Stimulated activated CD4-positive, alpha-beta T cell treated with anti-CD3 and anti-CD28 coated beads, Interleukin-12 subunit alpha, Interleukin-12 subunit beta, amount 100 ng/mL, for 24 hours (primary cell): ENCODE results near the gene MCC.

Experiments used
- DNase-seq, 2 experiments: peaks; one replicate each; pipeline ENCODE4 v3.0.0-alpha.2; 2020; ENCODE audit warnings: low read depth in 2 of 2

The MCC gene

GRCh38 chr5:113112435-113112834 is 375.8 kb downstream of the MCC start:
- DNase-seq = no peak

GRCh38 chr5:113110117-113110516 is 378.1 kb downstream of the MCC start:
- no peak for DNase-seq

GRCh38 chr5:113109344-113109743 is 378.9 kb downstream of the MCC start:
- no peak for DNase-seq

- DNase-seq = no peak
Measured at GRCh38 chr5:113108485-113108884, 379.8 kb downstream of the MCC start.

GRCh38 chr5:113106821-113107220 is 381.4 kb downstream of the MCC start:
- DNase-seq = no peak

GRCh38 chr5:113105693-113106280 is 382.5 kb downstream of the MCC start:
- DNase-seq = no peak

GRCh38 chr5:113103330-113103729 is 384.9 kb downstream of the MCC start:
- no peak for DNase-seq

GRCh38 chr5:113102121-113102531 is 386.1 kb downstream of the MCC start:
- DNase-seq = no peak

GRCh38 chr5:113100981-113101380 is 387.3 kb downstream of the MCC start:
- no peak for DNase-seq

GRCh38 chr5:113099822-113100221 is 388.4 kb downstream of the MCC start:
- no peak for DNase-seq

GRCh38 chr5:113098378-113098777 is 389.9 kb downstream of the MCC start:
- no peak for DNase-seq

GRCh38 chr5:113095831-113096230 is 392.4 kb downstream of the MCC start:
- DNase-seq = no peak

- DNase-seq = no peak
Measured at GRCh38 chr5:113093558-113093957, 394.7 kb downstream of the MCC start.

- no peak for DNase-seq
Measured at GRCh38 chr5:113092683-113093082, 395.6 kb downstream of the MCC start.

- no peak for DNase-seq
Measured at GRCh38 chr5:113091622-113092021, 396.6 kb downstream of the MCC start.

- DNase-seq = no peak
Measured at GRCh38 chr5:113090336-113091106, 397.7 kb downstream of the MCC start.

- DNase-seq = no peak
Measured at GRCh38 chr5:113089653-113090335, 398.5 kb downstream of the MCC start.

GRCh38 chr5:113087976-113088514 is 400.2 kb downstream of the MCC start:
- no peak for DNase-seq

- no peak for DNase-seq
Measured at GRCh38 chr5:113085880-113086409, 402.3 kb downstream of the MCC start.

GRCh38 chr5:113085084-113085414 is 403.2 kb downstream of the MCC start:
- no peak for DNase-seq

GRCh38 chr5:113084402-113085083 is 403.7 kb downstream of the MCC start:
- no peak for DNase-seq

- DNase-seq = no peak
Measured at GRCh38 chr5:113083481-113083880, 404.8 kb downstream of the MCC start.
